Measurements from ENCODE around the gene RPS3A. TPM values are rescaled to one million over a fixed set of nuclear protein-coding genes. Genes with fewer than 3 reads are reported as not detected.

Gene RPS3A
- total RNA-seq, 1 donor from 2014 or later = 1,447 TPM

DNA sequence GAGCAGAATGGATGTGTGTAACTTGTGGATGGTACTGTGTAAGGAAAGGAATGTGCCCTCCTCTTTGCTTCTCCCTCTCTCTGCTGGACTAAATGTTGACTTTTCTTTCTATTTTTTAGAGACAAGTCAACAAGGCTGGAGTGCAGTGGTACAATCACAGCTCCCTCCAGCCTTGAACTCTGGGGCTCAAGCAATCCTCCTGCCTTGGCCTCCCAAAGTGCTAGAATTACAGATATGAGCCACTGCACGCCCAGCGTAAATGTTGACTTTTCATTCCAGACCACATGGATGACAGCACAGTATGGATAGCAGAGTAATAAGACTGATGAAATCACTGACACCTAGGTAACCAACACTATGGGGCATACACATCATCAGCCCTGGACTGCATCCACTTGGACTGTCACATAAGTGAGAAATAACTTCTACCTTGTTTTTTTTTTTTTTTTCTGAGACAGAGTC, 5.1 kb upstream of the RPS3A start:
- intact Hi-C loops (cut with DNase I) = no loop called here
- no peak for ATAC-seq
- H3K9me3 ChIP-seq = no peaks in the 10 kb centered on the region
- peaks cover 6% of the 10 kb centered on the region for H3K4me1 ChIP-seq
- no peak overlapping the region for H3K27ac ChIP-seq
- no peak for DNase-seq
- no peak for TF ChIP-seq CTCF (IDR thresholded peaks at IDR 0.05)
- no peak overlapping the region for H3K4me3 ChIP-seq
- no peaks in the 10 kb centered on the region for H3K27me3 ChIP-seq (ENCODE audit: low read depth)
- H3K36me3 ChIP-seq = no peaks in the 10 kb centered on the region

- no peaks in the 10 kb centered on the region for H3K9me3 ChIP-seq
- no peaks in the 10 kb centered on the region for H3K27me3 ChIP-seq (ENCODE audit: low read depth)
- no peak overlapping the region for H3K4me3 ChIP-seq
- intact Hi-C loops (cut with DNase I) = no loop called here
- DNase-seq (no peak), ATAC-seq (no peak)
- H3K36me3 ChIP-seq = no peaks in the 10 kb centered on the region
- no peak for TF ChIP-seq CTCF (IDR thresholded peaks at IDR 0.05)
- H3K27ac ChIP-seq = no peak overlapping the region
- H3K4me1 ChIP-seq = peaks cover 7% of the 10 kb centered on the region
Observed at GRCh38 chr4:151095142-151095541, 4.3 kb upstream of the RPS3A start.

DNA sequence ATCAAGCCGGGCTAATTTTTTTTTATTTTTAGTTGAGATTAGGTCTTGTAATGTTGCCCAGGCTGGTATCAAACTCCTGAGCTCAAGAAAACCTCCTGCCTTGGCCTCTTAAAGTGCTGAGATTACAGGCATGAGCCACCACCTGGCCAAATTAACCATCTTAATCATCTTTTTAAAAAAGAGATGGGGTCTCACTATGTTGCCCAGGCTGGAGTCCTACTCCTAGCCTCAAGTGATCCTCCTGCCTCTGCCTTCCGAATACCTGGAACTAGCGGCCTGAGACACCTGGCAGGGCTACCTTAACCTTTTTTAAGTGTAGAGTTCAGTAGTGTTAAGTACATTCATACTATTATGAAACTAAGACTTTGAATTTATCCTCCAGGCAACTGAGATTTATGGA, 1.7 kb upstream of the RPS3A start:
- no peak for TF ChIP-seq CTCF (IDR thresholded peaks at IDR 0.05)
- ATAC-seq = no peak
- H3K27ac ChIP-seq = no peak overlapping the region

GRCh38 chr4:151098979-151099228, 524 bp upstream of the RPS3A start:
- Histone ChIP-seq H3K27ac (peak overlapping the region; percentile 91), H3K36me3 (peaks cover 32% of the 10 kb centered on the region), H3K4me1 (peaks cover 30% of the 10 kb centered on the region), H3K27me3 (ENCODE audit: low read depth) (no peaks in the 10 kb centered on the region), H3K9me3 (no peaks in the 10 kb centered on the region), H3K4me3 (peak overlapping the region; percentile 94)
- ATAC-seq = peak in 1 of 2 donors; percentile 38
- no peak for DNase-seq
- intact Hi-C loops (cut with DNase I) = no loop called here
- TF ChIP-seq CTCF (IDR thresholded peaks at IDR 0.05) = no peak

More for the DNA sequence above, 1.7 kb upstream of the RPS3A start:
- Histone ChIP-seq H3K27me3 (ENCODE audit: low read depth) (no peaks in the 10 kb centered on the region), H3K4me1 (peaks cover 30% of the 10 kb centered on the region), H3K36me3 (peaks cover 21% of the 10 kb centered on the region), H3K4me3 (no peak overlapping the region), H3K9me3 (no peaks in the 10 kb centered on the region)
- intact Hi-C loops (cut with DNase I) = no loop called here
- DNase-seq = no peak

DNA sequence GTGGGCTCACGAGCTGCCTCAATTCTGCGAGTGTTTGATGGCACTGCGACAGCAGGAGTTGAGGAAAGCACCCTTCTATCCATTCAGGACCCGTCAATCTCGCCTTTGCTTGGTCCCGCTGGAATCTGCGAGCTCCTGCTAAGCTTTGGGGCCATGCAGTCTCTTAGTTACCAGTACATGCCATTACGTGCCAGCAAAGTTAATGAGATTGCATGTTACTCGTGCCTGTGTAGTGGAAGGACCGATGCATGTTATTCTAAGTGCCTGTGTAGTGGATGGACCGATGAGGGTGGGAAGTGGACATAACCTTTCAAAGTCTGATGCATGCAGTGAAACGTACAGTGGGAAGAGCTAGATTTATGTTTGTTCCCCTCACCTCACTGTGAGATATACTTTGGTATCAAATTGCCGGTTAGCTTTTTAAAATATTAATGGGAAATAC, 569 bp downstream of the RPS3A start:
- DNase-seq = no peak
- no peaks in the 10 kb centered on the region for H3K9me3 ChIP-seq
- peaks cover 30% of the 10 kb centered on the region for H3K4me1 ChIP-seq
- H3K36me3 ChIP-seq = peaks cover 43% of the 10 kb centered on the region
- peak overlapping the region; percentile 91 for H3K27ac ChIP-seq
- peak; percentile 41 to 50 for ATAC-seq
- H3K4me3 ChIP-seq = peak overlapping the region; percentile 94
- H3K27me3 ChIP-seq (ENCODE audit: low read depth) = no peaks in the 10 kb centered on the region
- TF ChIP-seq CTCF (IDR thresholded peaks at IDR 0.05) = no peak
- intact Hi-C loops (cut with DNase I) = no loop called here

DNA sequence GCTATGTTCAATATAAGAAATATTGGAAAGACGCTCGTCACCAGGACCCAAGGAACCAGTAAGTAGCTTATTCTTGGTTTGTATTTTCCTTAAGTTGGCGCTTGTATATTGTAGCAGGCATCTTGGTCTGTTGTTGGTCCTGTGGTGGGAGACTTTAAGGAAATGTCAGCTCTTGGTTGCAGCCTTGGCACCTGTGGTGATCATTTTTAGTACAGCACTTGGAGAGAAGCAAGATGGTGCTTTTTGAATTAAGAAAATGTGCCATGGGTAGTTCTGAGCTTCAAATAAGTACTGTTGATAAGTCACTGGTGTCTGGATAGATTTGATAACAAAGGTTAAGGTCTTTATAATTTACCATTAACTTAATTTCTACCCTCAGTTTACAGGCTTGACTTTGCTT, 1.1 kb downstream of the RPS3A start:
- peaks cover 30% of the 10 kb centered on the region for H3K4me1 ChIP-seq
- DNase-seq = no peak
- H3K27ac ChIP-seq = peak overlapping the region; percentile 91

More for the DNA sequence above, 1.1 kb downstream of the RPS3A start:
- H3K9me3 ChIP-seq = no peaks in the 10 kb centered on the region
- intact Hi-C loops (cut with DNase I) = no loop called here
- H3K4me3 ChIP-seq = peak overlapping the region; percentile 94
- no peaks in the 10 kb centered on the region for H3K27me3 ChIP-seq (ENCODE audit: low read depth)
- H3K36me3 ChIP-seq = peaks cover 49% of the 10 kb centered on the region
- TF ChIP-seq CTCF (IDR thresholded peaks at IDR 0.05) = no peak
- ATAC-seq = no peak

All from lower lobe of right lung (tissue), 2 donors.